ENCODE data around the gene RIN2. TPM values are rescaled to one million over a fixed set of nuclear protein-coding genes. Genes with fewer than 3 reads are reported as not detected.

RIN2 gene
- total RNA-seq, 1 donor from 2014 or later = 24.4 TPM

- Mint-ChIP-seq H3K27me3 (ENCODE audit: low read depth) (no peaks in the 10 kb centered on the region), H3K9me3 (ENCODE audit: low read depth) (no peaks in the 10 kb centered on the region), H3K36me3 (ENCODE audit: low read depth) (no peaks in the 10 kb centered on the region), H3K4me1 (ENCODE audit: low read depth) (peaks cover 19% of the 10 kb centered on the region), H3K27ac (ENCODE audit: unreplicated experiment) (no peak overlapping the region), H3K4me3 (ENCODE audit: unreplicated experiment) (no peak overlapping the region)
- DNase-seq (ENCODE audit: low spot score) = no peak
- no peak for TF ChIP-seq CTCF (IDR thresholded peaks at IDR 0.05)
These were observed 28.4 kb upstream of the RIN2 start for GRCh38 chr20:19729672-19730071.

GRCh38 chr20:19730706-19731105, 27.4 kb upstream of the RIN2 start:
- Mint-ChIP-seq H3K36me3 (ENCODE audit: low read depth) (no peaks in the 10 kb centered on the region), H3K27me3 (ENCODE audit: low read depth) (no peaks in the 10 kb centered on the region), H3K4me3 (ENCODE audit: unreplicated experiment) (no peak overlapping the region), H3K9me3 (ENCODE audit: low read depth) (no peaks in the 10 kb centered on the region), H3K4me1 (ENCODE audit: low read depth) (peaks cover 26% of the 10 kb centered on the region), H3K27ac (ENCODE audit: unreplicated experiment) (no peak overlapping the region)
- TF ChIP-seq CTCF (IDR thresholded peaks at IDR 0.05) = no peak
- no peak for DNase-seq (ENCODE audit: low spot score)

GRCh38 chr20:19734811-19735210, 23.2 kb upstream of the RIN2 start:
- H3K27me3 Mint-ChIP-seq (ENCODE audit: low read depth) = no peaks in the 10 kb centered on the region
- H3K4me3 Mint-ChIP-seq (ENCODE audit: unreplicated experiment) = no peak overlapping the region
- DNase-seq (ENCODE audit: low spot score) = no peak
- H3K36me3 Mint-ChIP-seq (ENCODE audit: low read depth) = no peaks in the 10 kb centered on the region
- no peak overlapping the region for H3K27ac Mint-ChIP-seq (ENCODE audit: unreplicated experiment)
- H3K9me3 Mint-ChIP-seq (ENCODE audit: low read depth) = no peaks in the 10 kb centered on the region
- H3K4me1 Mint-ChIP-seq (ENCODE audit: low read depth) = peaks cover 31% of the 10 kb centered on the region
- no peak for TF ChIP-seq CTCF (IDR thresholded peaks at IDR 0.05)

- H3K27me3 Mint-ChIP-seq (ENCODE audit: low read depth) = no peaks in the 10 kb centered on the region
- H3K4me1 Mint-ChIP-seq (ENCODE audit: low read depth) = peaks cover 31% of the 10 kb centered on the region
- H3K4me3 Mint-ChIP-seq (ENCODE audit: unreplicated experiment) = no peak overlapping the region
- DNase-seq (ENCODE audit: low spot score) = no peak
- H3K36me3 Mint-ChIP-seq (ENCODE audit: low read depth) = no peaks in the 10 kb centered on the region
- no peaks in the 10 kb centered on the region for H3K9me3 Mint-ChIP-seq (ENCODE audit: low read depth)
- H3K27ac Mint-ChIP-seq (ENCODE audit: unreplicated experiment) = peak overlapping the region; percentile 72
- TF ChIP-seq CTCF (IDR thresholded peaks at IDR 0.05) = no peak
These were observed 22.6 kb upstream of the RIN2 start for GRCh38 chr20:19735446-19735845.

GRCh38 chr20:19737025-19737424, 21.0 kb upstream of the RIN2 start:
- Mint-ChIP-seq H3K36me3 (ENCODE audit: low read depth) (no peaks in the 10 kb centered on the region), H3K9me3 (ENCODE audit: low read depth) (no peaks in the 10 kb centered on the region), H3K4me1 (ENCODE audit: low read depth) (peaks cover 31% of the 10 kb centered on the region), H3K27me3 (ENCODE audit: low read depth) (peaks cover 2% of the 10 kb centered on the region), H3K4me3 (ENCODE audit: unreplicated experiment) (no peak overlapping the region), H3K27ac (ENCODE audit: unreplicated experiment) (no peak overlapping the region)
- no peak for DNase-seq (ENCODE audit: low spot score)
- no peak for TF ChIP-seq CTCF (IDR thresholded peaks at IDR 0.05)

Data from chondrocyte (in vitro differentiated cells).